HepG2 (cell line): ENCODE results near the gene ZNF160.

Experiments
- CTCF ChIP-seq: sonication (generic); formaldehyde crosslinking; IDR thresholded peaks from 2 replicates; pipeline ENCODE4 v1.5.0; 2020; ENCODE audit warnings: mild to moderate bottlenecking, missing genetic modification reagents, moderate library complexity
- HNF4A ChIP-seq: sonication (generic); formaldehyde crosslinking; IDR thresholded peaks from 2 replicates; pipeline ENCODE4 v1.4.0; 2020; ENCODE audit warnings: missing genetic modification reagents
- HNRNPL ChIP-seq: fragments of 200-400 bp; formaldehyde crosslinking; IDR thresholded peaks from 2 replicates; pipeline ENCODE4 v1.6.1; 2017; ENCODE audit warnings: mild to moderate bottlenecking, low read depth, low read length
- MAX ChIP-seq: IDR thresholded peaks from 2 replicates; pipeline ENCODE4 v1.6.1; 2012; ENCODE audit warnings: inconsistent platforms
- PBX3 ChIP-seq: sonication (generic); formaldehyde crosslinking; IDR thresholded peaks from 2 replicates; pipeline ENCODE4 v1.8.1; 2023; ENCODE audit warnings: missing genetic modification reagents, inconsistent platforms, borderline replicate concordance
- POLR2A ChIP-seq, 2 experiments: IDR thresholded peaks; 2 replicates each; pipeline ENCODE4 v1.6.1; 2011; ENCODE audit warnings: low read depth in 2 of 2, low read length in 2 of 2, mild to moderate bottlenecking in 1 of 2, moderate library complexity in 1 of 2; ENCODE audit not compliant: insufficient read depth in 1 of 2
- ZNF503 ChIP-seq: sonication (generic); formaldehyde crosslinking; IDR thresholded peaks from 2 replicates; pipeline ENCODE4 v1.4.0; 2020; ENCODE audit warnings: missing genetic modification reagents

- TF ChIP-seq HNF4A (CRISPR knock-in tag) = no peak
- TF ChIP-seq MAX = no peak
- no peak for TF ChIP-seq HNRNPL
- TF ChIP-seq POLR2A (IDR thresholded peaks at IDR 0.05; ENCODE audit: insufficient read depth in 1 of 2, low read depth in 2 of 2, low read length in 2 of 2) = no peak
- TF ChIP-seq CTCF (CRISPR knock-in tag) = no peak
- TF ChIP-seq PBX3 = no peak
- no peak for TF ChIP-seq ZNF503 (CRISPR knock-in tag)
Observed at GRCh38 chr19:53068834-53069233, 34.4 kb downstream of the ZNF160 start.
